HEK293T (cell line): ENCODE results near the gene INSRR.

Experiments used
- ELF4 ChIP-seq: fragments of 450-650 bp; IDR thresholded peaks from 2 replicates; pipeline ENCODE4 v1.6.1; 2017; ENCODE audit warnings: antibody characterized with exemption
- HDGF ChIP-seq: fragments of 450-650 bp; IDR thresholded peaks from 2 replicates; pipeline ENCODE4 v1.6.1; 2017; ENCODE audit warnings: antibody characterized with exemption, borderline replicate concordance
- SP1 ChIP-seq: fragments of 450-650 bp; IDR thresholded peaks from 2 replicates; pipeline ENCODE4 v1.6.1; 2017

- no peak for TF ChIP-seq ELF4
- no peak for TF ChIP-seq SP1
- TF ChIP-seq HDGF, result no peak
Measured at GRCh38 chr1:156860113-156860627, 1.3 kb upstream of the INSRR start.
